Measurements from ENCODE around the gene ISOC2.

- TF ChIP-seq CTCF (IDR thresholded peaks at IDR 0.05; ENCODE audit: poor library complexity) (no peak), EZH2 (IDR thresholded peaks at IDR 0.05; ENCODE audit: borderline replicate concordance) (no peak), EZH2phosphoT487 (IDR thresholded peaks at IDR 0.05; ENCODE audit: low read depth, severe bottlenecking, unreplicated experiment) (no peak)
Measured at GRCh38 chr19:55447421-55448174, 13.8 kb downstream of the ISOC2 start.

Data from hepatocyte (in vitro differentiated cells).